Activated naive CD4-positive, alpha-beta T cell treated with anti-CD3 and anti-CD28 coated beads, Interleukin-2, amount 50 U/mL, for 72 hours (primary cell): ENCODE results near the gene AFTPH. TPM values are rescaled to one million over a fixed set of nuclear protein-coding genes. Genes with fewer than 3 reads are reported as not detected.

ENCODE experiments used
- ATAC-seq, 2 donors: fragments of 150-1000 bp; cut with Tn5 transposase; 2 replicates each; pipeline ENCODE4 v1.10.0; 2021; ENCODE audit warnings: mild to moderate bottlenecking in 2 of 2, moderate library complexity in 2 of 2
- DNase-seq, 2 donors: peaks; one replicate each; pipeline ENCODE4 v3.0.0; 2021 to 2022; ENCODE audit warnings: low spot score in 2 of 2
- H3K27ac Mint-ChIP-seq, 2 donors: one replicate each; pipeline ENCODE4 v1.8.0; 2022; ENCODE audit warnings: mild to moderate bottlenecking in 2 of 2, mixed read lengths in 2 of 2
- H3K36me3 Mint-ChIP-seq, 2 donors: one replicate each; pipeline ENCODE4 v1.8.0; 2022; ENCODE audit warnings: mixed read lengths in 2 of 2
- H3K9me3 Mint-ChIP-seq, 2 donors: one replicate each; pipeline ENCODE4 v1.8.0; 2022; ENCODE audit warnings: mixed read lengths in 2 of 2
- total RNA-seq, 2 donors: library from RNA; stranded (reverse); gene quantifications; one replicate each; pipeline ENCODE4 v1.2.3, GENCODE V29; 2022

AFTPH gene
- total RNA-seq, 2 donors from 2014 or later = 34.1 to 48.5 TPM

DNA sequence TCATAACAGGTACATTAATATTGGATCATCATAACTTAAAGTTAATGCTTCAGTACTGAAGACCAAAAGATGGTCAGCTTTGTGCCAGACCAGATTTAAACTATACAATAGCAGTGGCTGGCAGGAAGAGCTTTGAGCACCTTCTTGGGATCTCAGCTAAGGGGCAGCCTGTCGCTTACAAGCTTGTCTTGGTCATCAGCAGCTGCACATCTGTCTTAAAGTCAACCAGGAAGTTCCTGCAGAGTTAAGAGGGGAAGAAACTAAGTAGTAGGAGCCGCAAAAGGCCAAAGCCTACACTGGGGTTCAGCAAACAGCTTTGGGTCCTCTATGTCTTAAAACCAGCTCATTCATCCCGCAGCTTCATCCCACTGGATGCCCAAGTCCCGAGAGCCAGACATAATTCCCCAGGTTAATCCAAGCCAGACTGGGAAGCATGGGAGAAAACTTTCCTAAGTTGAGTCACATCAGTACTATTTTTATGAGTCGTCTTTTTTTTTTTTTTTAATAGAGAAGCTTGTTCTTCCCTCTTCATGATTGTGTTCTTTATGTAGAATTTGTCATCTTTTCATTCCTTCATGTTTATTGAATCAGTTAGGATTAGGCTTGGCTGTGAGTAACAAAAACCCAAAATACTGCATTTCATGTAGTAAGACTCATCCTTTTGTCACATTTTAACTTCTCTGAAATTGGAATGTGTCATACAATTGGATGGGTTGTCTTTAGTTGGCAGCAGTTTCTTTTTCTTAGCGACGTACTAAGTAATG is 70.3 kb downstream of the AFTPH start:
- no peak overlapping the region for H3K27ac Mint-ChIP-seq
- ATAC-seq (peak; percentile 50 to 54), DNase-seq (no peak)
- H3K9me3 Mint-ChIP-seq = no peaks in the 10 kb centered on the region
- no peaks in the 10 kb centered on the region for H3K36me3 Mint-ChIP-seq

DNA sequence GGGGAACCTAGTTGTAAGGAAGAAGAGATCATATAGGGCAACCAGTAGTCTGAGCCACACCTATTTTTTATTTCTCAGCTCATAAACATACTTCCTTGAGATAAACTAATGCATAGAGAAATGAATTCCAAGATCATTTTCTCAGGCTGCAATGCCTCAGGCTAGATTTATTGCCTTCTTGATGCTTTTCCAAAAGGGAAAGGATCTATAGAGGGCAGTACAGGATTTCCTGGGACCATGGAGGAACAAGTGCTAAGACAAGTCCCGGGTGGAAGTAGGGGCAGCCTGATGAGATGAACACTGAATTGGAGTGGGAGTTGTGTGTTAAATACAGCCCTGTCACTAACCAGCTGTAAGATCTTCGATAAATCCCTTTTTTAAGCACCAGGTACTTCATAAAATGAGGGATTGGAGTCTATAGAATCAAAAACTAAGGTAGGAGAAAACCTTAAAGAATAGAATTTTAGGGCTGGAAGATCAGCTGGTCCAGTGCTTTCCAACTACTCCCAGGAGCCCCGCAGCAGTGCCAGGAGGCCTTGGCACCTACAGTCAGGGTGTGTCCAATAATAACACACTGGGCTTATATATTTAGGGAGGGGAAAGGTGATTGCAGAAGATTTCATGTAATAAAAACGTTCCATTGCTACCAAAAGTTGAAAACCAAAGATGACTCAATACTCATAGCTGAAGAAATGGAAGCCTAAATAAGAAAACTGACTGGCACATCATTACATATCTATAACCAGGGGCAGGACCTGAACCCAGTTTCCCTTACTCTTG is 71.5 kb downstream of the AFTPH start:
- Mint-ChIP-seq H3K9me3 (no peaks in the 10 kb centered on the region), H3K27ac (no peak overlapping the region), H3K36me3 (no peaks in the 10 kb centered on the region)
- no peak for DNase-seq
- no peak for ATAC-seq

DNA sequence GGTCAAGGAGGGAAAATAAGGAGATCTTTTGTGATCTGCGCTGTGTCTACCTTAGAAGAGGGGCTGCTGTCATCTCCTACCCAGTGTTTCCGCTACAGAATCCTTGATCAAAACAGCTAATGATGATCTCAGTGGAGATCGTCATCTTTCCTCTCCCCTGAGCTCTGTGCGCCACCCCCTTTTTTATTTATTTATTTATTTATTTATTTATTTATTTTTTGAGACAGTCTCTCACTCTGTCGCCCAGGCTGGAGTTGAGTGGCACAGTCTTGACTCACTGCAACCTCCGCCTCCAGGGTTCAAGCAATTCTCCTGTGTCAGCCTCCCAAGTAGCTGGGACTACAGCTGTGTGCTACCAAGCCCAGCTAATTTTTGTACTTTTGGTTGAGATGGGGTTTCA is 74.1 kb downstream of the AFTPH start:
- no peak for ATAC-seq
- no peaks in the 10 kb centered on the region for H3K9me3 Mint-ChIP-seq
- no peaks in the 10 kb centered on the region for H3K36me3 Mint-ChIP-seq
- no peak overlapping the region for H3K27ac Mint-ChIP-seq
- DNase-seq = no peak

DNA sequence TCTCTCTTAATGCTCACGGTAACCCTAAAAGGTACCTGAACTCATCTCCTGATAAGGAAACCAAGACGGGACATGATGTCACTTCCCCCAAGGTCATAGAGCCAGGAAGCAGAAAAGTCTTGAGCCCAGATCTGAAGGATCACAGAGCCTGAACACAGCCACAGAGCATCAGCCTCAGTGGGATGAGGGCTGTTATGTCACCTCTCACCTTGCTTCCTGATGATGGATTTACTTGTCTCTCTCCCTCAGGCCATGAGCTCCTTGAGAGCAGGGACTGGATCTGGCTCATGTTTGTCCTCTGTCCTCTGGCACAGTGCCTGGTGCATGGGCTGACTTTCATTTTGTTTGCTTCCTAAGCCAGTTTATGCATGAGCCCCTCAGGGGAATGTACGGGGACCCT is 75.3 kb downstream of the AFTPH start:
- peak overlapping the region in 1 of 2 donors; percentile 14 for H3K27ac Mint-ChIP-seq

DNA sequence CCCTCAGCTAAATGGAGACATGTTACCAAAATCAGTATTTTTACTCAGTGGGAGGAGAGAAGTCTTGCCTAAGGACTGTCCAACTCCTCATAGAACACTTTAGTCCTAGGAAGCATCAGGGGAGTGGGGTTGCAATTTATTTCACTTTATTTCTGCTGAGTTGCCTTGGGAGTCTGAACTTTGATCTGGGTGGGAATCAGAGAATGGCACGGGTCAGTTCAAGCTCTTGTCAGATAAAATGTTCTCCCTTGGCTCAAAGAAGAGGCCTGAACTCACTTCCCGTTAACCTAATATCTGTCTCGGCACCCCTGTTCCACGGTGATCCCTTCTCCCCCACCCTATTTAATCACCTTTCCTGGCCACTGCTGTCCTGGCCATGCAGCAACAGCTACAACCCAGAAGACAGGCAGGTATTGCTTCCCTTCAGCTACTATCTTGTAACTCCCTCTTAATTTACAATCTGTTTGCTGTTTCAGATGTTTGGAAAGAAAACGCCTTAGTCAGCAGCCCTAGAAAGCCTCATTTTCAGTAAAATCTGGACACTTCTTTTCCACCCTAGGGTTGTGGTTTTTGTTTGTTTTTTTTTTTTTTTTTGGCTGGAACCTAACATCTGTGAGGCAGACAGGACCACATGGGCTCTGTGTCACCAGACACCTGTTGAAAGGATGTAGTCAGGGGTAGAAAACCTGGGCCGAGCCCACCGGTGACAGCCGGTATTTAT is 77.1 kb downstream of the AFTPH start:
- DNase-seq = no peak
- no peak for ATAC-seq
- Mint-ChIP-seq H3K36me3 (peaks cover 5 to 14% of the 10 kb centered on the region in 2 donors), H3K9me3 (peaks cover 0 to 11% of the 10 kb centered on the region in 2 donors), H3K27ac (peak overlapping the region in 1 of 2 donors; percentile 19)

More for the DNA sequence above, 75.3 kb downstream of the AFTPH start:
- DNase-seq (no peak), ATAC-seq (no peak)
- Mint-ChIP-seq H3K9me3 (peaks cover 0 to 8% of the 10 kb centered on the region in 2 donors), H3K36me3 (peaks cover 4 to 8% of the 10 kb centered on the region in 2 donors)

DNA sequence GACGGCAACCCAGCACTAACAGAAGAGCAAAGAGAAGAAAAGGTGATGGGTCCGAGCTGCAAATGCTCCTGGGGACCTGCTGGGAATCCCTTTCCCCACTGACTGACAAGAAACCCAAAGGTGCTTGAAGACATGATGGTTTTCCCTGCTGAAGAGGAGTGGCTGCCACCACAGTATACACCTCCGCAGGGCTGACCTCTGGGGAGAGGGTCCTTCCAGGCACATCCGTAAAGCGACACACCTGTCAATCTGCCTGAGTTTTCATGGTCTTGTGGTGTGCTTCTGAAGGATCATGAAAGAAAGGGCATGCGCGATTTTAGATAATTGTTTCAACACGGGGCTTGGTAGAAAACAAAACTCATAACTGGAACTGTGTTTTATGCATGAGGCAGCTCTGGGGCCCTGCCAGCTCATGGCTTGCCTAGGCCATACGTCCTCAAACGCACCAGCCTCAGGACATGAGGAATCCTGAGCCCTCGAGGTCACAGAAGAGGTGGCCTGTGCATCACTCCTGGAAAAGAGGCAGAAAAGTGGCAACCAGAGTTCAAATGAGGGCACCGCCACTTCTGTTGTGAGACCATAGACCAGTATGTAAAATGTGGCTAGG is 77.8 kb downstream of the AFTPH start:
- Mint-ChIP-seq H3K9me3 (peaks cover 0 to 11% of the 10 kb centered on the region in 2 donors), H3K27ac (peak overlapping the region in 1 of 2 donors; percentile 19), H3K36me3 (peaks cover 5 to 14% of the 10 kb centered on the region in 2 donors)
- no peak for DNase-seq
- no peak for ATAC-seq

DNA sequence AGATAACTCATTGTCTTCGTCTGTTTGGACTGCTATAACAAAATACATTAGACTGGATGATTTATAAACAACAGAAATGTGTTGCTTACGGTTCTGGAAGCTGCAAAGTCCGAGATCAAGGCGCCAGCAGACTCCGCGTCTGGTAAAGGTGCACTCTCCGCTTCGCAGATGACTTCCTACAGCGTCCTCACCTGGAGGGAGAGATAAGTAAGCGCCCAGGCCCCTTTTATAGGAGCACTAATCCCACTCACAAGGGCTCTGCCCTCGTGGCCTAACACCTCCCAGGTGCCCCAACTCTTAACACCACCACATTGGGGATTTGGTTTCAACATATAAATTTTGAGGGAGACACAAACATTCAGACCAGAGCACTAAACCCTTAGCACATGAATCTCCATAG is 78.3 kb downstream of the AFTPH start:
- H3K27ac Mint-ChIP-seq = no peak overlapping the region
- ATAC-seq (no peak), DNase-seq (no peak)
- H3K9me3 Mint-ChIP-seq = peaks cover 0 to 11% of the 10 kb centered on the region in 2 donors
- H3K36me3 Mint-ChIP-seq = peaks cover 5 to 14% of the 10 kb centered on the region in 2 donors

DNA sequence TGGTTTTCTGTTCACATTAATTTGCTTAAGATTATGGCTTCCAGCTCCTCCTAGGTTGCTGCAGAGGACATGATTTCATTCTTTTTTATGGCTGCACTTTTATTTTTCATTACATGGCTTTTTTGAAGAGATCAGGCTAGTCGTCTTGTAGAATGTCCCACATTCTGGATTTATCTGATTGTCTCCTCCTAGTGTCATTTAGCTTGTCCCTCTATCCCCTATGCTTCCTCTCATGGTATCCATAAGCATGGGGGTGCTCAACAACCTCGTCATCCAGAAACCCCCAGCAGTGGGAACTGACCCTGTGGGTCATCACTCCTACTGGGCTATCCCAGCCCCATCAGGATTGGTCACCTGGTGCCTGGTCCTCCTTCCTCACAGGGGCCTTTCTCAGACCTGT is 80.0 kb downstream of the AFTPH start:
- Mint-ChIP-seq H3K9me3 (peaks cover 0 to 11% of the 10 kb centered on the region in 2 donors), H3K27ac (peak overlapping the region; percentile 27 to 31), H3K36me3 (peaks cover 5 to 14% of the 10 kb centered on the region in 2 donors)
- no peak for DNase-seq
- ATAC-seq = no peak

DNA sequence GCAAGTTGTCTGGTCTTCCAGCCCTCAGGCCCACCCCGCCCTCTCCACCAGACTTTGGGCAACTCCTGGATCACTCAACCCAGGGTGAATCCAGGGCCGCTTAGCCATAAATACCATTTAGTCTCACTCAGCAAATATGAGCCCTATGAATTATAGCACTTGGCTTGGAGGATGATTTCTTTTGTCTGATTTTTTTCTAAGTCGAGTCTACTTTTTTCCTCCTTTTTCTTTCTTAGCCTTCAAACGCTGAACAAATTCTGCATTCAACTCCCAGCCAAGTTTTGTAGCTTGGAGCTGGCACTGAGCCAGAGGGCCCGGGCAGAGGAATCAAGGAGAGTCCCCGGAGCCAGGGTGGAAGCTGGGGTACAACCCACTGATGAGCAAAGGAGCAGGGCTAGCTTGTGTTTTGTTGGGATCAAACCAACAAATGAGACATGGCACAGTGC is 80.9 kb downstream of the AFTPH start:
- peaks cover 0 to 11% of the 10 kb centered on the region in 2 donors for H3K9me3 Mint-ChIP-seq
- DNase-seq (no peak), ATAC-seq (no peak)
- H3K27ac Mint-ChIP-seq = no peak overlapping the region
- peaks cover 5 to 14% of the 10 kb centered on the region in 2 donors for H3K36me3 Mint-ChIP-seq

DNA sequence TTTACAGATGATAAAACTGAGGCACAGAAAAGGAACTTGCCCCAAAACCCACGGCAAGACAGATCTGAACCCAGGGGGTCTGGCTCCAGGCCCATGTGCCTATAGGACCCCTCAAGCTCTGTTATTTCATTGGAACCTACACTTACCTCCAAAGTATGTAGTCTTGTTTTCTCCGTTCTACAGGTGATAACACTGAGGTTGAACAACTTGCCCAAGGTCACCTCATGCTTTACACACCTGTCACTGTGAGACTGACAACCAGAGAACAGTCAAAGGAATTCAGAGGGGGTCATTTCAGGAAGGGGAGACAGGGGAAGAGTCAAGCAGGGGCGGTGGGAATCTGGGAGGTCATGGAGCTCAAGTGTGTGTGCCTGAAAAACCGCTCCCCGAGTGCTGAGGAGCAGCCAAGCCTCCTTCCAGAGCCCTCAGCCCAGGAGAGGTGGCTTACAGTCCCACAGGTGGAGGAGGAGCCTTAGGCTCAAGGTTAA is 81.9 kb downstream of the AFTPH start:
- peaks cover 5 to 14% of the 10 kb centered on the region in 2 donors for H3K36me3 Mint-ChIP-seq
- no peak for DNase-seq
- no peak for ATAC-seq
- H3K9me3 Mint-ChIP-seq = peaks cover 0 to 11% of the 10 kb centered on the region in 2 donors
- peak overlapping the region in 1 of 2 donors; percentile 85 for H3K27ac Mint-ChIP-seq

DNA sequence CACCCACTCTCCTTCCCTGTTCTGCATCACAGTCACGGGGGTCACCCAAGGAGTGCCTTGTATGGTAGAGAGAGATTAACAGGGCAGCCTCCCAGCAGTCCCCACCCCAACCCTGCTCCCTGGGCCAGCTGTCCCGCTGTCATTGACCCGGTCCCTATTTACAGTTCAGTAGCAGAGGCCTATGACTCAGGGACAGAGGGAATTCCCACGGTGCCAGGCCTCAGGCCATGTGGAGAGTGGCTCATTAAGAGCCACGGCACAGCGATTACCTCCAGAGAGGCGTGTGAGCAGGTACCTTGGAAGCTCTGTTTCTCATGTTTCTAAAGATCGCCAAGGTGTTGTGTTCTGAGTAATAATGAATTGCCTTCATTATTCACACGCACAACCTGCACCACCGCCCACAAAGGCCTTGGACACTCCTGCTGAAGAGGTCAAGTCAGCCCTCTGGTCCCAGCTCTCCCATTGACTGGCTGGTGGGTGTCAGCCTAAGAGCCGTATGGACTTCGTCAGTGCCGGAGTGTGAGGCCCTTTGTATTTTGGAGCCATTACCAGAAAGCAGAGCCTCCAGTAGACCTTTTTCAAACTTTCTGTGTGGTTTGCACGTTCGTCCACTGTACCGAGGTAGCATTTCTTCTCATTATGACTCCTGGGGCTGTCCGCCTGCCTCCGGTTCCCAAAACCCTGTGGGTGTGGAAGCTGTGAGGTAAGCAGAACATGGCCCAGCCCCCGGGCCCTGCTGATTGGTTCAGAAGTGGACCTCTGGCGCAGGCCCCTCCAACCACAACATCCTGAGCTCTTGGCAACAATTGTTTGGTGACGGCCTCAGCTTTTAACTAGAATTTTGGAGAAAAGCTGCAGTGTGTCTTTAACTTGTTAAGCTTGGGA is 82.6 kb downstream of the AFTPH start:
- Mint-ChIP-seq H3K9me3 (peaks cover 0 to 11% of the 10 kb centered on the region in 2 donors), H3K27ac (peak overlapping the region; percentile 65 to 85), H3K36me3 (peaks cover 5 to 14% of the 10 kb centered on the region in 2 donors)
- peak; percentile 78 to 87 for DNase-seq
- peak; percentile 88 to 93 for ATAC-seq

DNA sequence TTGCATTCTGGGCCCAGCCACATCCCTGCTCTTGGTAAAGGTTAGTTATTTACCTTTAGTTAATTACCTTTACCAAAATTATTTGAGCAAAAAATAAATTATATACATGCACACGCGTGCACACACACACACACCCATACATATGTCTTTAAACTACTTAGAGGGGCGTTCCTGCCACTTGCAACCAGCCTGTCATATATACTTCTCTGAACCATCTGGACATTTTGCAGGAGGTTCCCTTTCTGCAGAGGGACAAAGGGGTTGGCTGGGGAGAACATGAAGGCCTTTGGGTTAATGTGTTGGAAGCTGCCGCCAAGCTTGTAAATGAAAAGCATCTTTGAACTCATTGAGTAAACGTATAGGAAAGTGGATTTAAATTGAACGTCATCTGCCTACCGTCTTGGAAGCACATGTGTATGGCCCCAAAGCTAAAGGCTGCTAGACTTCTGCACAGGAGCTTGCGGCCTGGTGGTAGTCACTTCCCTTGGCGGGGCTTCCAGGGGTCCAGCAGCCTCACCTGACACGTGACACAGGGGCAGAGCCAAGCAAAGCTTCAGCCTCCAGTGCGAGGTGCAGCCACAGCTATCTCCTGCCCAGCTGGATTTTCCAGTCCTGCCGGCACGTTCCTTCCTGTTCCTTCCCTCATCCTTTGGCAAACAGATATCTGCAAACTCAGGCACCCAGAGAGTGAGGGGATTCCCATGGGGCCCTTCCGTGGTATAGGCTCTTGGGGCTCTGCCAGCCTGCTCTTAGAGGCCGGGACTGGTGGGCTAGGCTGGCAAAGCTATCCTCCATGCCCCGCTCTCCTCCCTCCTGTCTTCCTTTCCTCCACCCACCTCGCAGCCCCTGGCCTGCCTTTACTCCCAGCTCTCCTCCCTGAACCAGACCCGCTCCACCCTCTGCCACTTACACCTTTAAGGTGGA is 83.5 kb downstream of the AFTPH start:
- no peak for ATAC-seq
- peaks cover 5 to 14% of the 10 kb centered on the region in 2 donors for H3K36me3 Mint-ChIP-seq
- H3K27ac Mint-ChIP-seq = peak overlapping the region; percentile 77 to 85

DNA sequence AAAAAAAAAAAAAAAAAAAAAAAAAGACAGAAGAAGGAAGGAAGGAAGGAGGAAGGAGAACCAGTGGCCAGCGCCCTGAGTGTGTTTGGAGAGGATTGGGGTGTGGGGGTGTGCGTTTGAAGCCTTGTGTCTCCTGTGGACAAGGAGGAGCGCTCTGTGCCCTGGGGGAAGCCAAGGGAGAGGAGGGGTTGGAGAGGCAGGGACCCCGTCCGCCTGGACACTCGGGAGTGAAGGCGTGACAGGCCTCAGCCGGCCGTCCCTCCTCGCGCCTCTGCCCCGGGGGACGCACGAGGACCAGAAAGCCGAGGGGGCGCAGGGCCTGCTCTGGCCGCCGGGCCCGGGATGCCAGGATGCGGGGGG is 84.7 kb downstream of the AFTPH start:
- H3K9me3 Mint-ChIP-seq = peaks cover 0 to 9% of the 10 kb centered on the region in 2 donors
- ATAC-seq (peak; percentile 0 to 6), DNase-seq (no peak)
- H3K27ac Mint-ChIP-seq = peak overlapping the region; percentile 57 to 81
- H3K36me3 Mint-ChIP-seq = peaks cover 5 to 12% of the 10 kb centered on the region in 2 donors

More for the DNA sequence above, 83.5 kb downstream of the AFTPH start:
- H3K9me3 Mint-ChIP-seq = peaks cover 0 to 11% of the 10 kb centered on the region in 2 donors
- no peak for DNase-seq

DNA sequence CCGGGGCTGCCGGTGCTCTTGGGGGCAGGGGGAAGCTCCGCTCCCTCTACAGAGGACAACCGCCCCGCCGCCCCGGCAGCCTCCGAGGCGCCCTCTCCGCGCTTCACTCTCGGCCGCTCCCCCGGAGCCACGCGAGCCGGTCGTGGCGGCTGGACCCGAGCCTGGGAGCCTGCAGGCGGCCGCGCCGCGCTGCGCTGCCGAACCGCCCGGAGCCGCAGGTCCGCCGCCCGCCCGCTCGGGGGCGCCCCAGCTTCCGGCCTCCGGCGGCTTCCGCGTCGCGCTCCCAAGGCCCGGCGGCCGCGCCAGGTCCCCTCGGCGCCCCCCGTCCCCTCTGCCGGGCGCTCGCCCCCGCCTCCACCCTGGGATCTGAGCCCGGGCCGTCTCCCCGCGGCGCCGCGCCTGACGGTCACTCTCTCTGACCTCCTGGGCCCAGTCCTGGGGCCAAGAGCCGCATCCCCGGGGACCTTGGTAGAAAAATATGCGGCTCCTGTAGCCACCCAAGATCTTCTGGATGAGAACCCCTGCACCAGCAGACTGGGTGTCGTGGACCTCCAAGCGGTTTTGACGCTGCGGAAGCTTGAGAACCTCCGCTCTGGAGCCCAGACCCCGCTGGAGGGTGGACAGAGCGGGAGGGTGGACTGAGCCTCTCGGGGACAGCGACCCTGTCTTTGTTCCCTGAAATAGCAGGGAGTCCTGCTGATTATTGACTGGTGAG is 85.3 kb downstream of the AFTPH start:
- peaks cover 0 to 4% of the 10 kb centered on the region in 2 donors for H3K9me3 Mint-ChIP-seq
- DNase-seq (peak; percentile 73 to 85), ATAC-seq (peak; percentile 23 to 64)
- H3K36me3 Mint-ChIP-seq = peaks cover 2 to 7% of the 10 kb centered on the region in 2 donors
- H3K27ac Mint-ChIP-seq = peak overlapping the region in 1 of 2 donors; percentile 60
